Panc1 (cell line): Measurements from ENCODE around the gene TMEM184A. TPM values are rescaled to one million over a fixed set of nuclear protein-coding genes. Genes with fewer than 3 reads are reported as not detected.
A peak's percentile ranks its signal among the peaks of the same experiment; 100 is the strongest.

Experiments
- ATAC-seq: fragments of 200-7000 bp; cut with Tn5 transposase; 2 replicates; pipeline ENCODE4 v1.9.1; 2020; ENCODE audit warnings: mild to moderate bottlenecking, moderate library complexity
- BruUV-seq: library from RNA; stranded (reverse); fragments of 400-500 nt; replicated peaks from 2 replicates; lab custom pipeline; 2021; lab: Mats Ljungman, UMichigan
- CTCF ChIA-PET: fragments of 300-600 bp; sonication (Branson Sonifier 250); formaldehyde crosslinking; loops from one replicate; lab custom pipeline; 2022; ENCODE audit warnings: antibody characterized with exemption; lab: Charles Lee
- POLR2A ChIA-PET: fragments of 300-600 bp; sonication (Branson Sonifier 250); formaldehyde crosslinking; loops from one replicate; lab custom pipeline; 2022; ENCODE audit warnings: antibody characterized with exemption; lab: Charles Lee
- DNase-seq: peaks from one replicate; pipeline ENCODE4 v3.0.0-alpha.2; 2010; ENCODE audit warnings: low read depth, low spot score
- H3K27ac ChIP-seq: 2 replicates; pipeline ENCODE4 v1.5.1; 2011; ENCODE audit warnings: mild to moderate bottlenecking, low read length, inconsistent platforms
- H3K27me3 ChIP-seq: fragments of 200-500 bp; sonication (Bioruptor generic); 2 replicates; pipeline ENCODE4 v1.6.0; 2014; ENCODE audit warnings: low read length, inconsistent platforms; ENCODE audit not compliant: control insufficient read depth, insufficient read depth
- H3K36me3 ChIP-seq: fragments of 200-500 bp; sonication (Bioruptor generic); 2 replicates; pipeline ENCODE4 v1.5.1; 2014; ENCODE audit warnings: inconsistent platforms, mild to moderate bottlenecking, low read length, moderate library complexity; ENCODE audit not compliant: control insufficient read depth, insufficient read depth
- H3K4me1 ChIP-seq: 2 replicates; pipeline ENCODE4 v1.5.1; 2011; ENCODE audit warnings: inconsistent platforms, mild to moderate bottlenecking, low read length, moderate library complexity; ENCODE audit not compliant: control insufficient read depth, insufficient read depth
- H3K4me3 ChIP-seq, 2 experiments: 2 replicates each; pipeline ENCODE4 v1.5.1; 2011 to 2012; ENCODE audit warnings: low read depth in 2 of 2, low read length in 2 of 2, mild to moderate bottlenecking in 2 of 2, inconsistent platforms in 1 of 2, moderate library complexity in 1 of 2
- H3K9me3 ChIP-seq: fragments of 200-500 bp; sonication (Bioruptor generic); 2 replicates; pipeline ENCODE4 v1.5.1; 2014; ENCODE audit warnings: low read depth, mild to moderate bottlenecking, inconsistent platforms, low read length, moderate library complexity; ENCODE audit not compliant: control insufficient read depth, insufficient read depth
- CTCF ChIP-seq: fragments of 450-650 bp; IDR thresholded peaks from 2 replicates; pipeline ENCODE4 v1.5.1; 2017; ENCODE audit warnings: mild to moderate bottlenecking
- POLR2AphosphoS5 ChIP-seq: IDR thresholded peaks from 2 replicates; pipeline ENCODE4 v1.6.1; 2012; ENCODE audit warnings: mild to moderate bottlenecking, low read depth, low read length, moderate library complexity
- REST ChIP-seq, 2 experiments: IDR thresholded peaks; 2 replicates each; pipeline ENCODE4 v1.6.1; 2011 to 2012; ENCODE audit warnings: low read depth in 2 of 2, control low read depth in 1 of 2, low read length in 1 of 2, mild to moderate bottlenecking in 1 of 2, moderate library complexity in 1 of 2; ENCODE audit not compliant: insufficient read depth in 1 of 2
- SIN3A ChIP-seq: IDR thresholded peaks from 2 replicates; pipeline ENCODE4 v1.6.1; 2012; ENCODE audit warnings: low read depth, mild to moderate bottlenecking, low read length, moderate library complexity, borderline replicate concordance; ENCODE audit not compliant: insufficient read depth
- TCF7L2 ChIP-seq: IDR thresholded peaks from 2 replicates; pipeline ENCODE4 v1.6.1; 2011; ENCODE audit warnings: mild to moderate bottlenecking, low read depth, low read length, inconsistent platforms
- in situ Hi-C: cut with HindIII; loops from 2 replicates; pipeline ENCODE4 v1.10.0; 2016; ENCODE audit warnings: low sequenced_read_pairs, low pct_unique_long_range_greater_than_20kb
- intact Hi-C: fragments of 100-400 bp; cut with micrococcal nuclease; formaldehyde crosslinking; loops from one replicate; pipeline ENCODE4 v1.10.0; 2022; ENCODE audit not compliant: unreplicated experiment
- total RNA-seq: library from RNA; stranded (reverse); gene quantifications from one replicate; pipeline ENCODE4 v1.2.1, GENCODE V29; 2021; ENCODE audit not compliant: unreplicated experiment

TMEM184A gene
- total RNA-seq, 1 experiment from 2014 or later, result 9.2 TPM

- H3K4me1 ChIP-seq, result peaks cover 57% of the 10 kb centered on the region
- no peaks in the 10 kb centered on the region for H3K9me3 ChIP-seq
- DNase-seq (no peak), ATAC-seq (no peak)
- H3K4me3 ChIP-seq, result no peak overlapping the region
- ChIA-PET CTCF (no interaction called here), POLR2A (interaction anchor here (0.6 to 0.7 kb wide), 2 partner anchors 24 to 399 kb away, joined by 3 to 13 read pairs; no protein-coding TSS in a partner anchor)
- BruUV-seq, result no TSS peak
- intact Hi-C loops (no loop called here), in situ Hi-C loops (no loop called here)
- no peaks in the 10 kb centered on the region for H3K27me3 ChIP-seq
- peak overlapping the region; percentile 75; the same call in 1 of the 2 replicates for H3K27ac ChIP-seq
- no peaks in the 10 kb centered on the region for H3K36me3 ChIP-seq
- TF ChIP-seq CTCF, result no peak
- TF ChIP-seq REST (IDR thresholded peaks at IDR 0.05; ENCODE audit: insufficient read depth in 1 of 2, low read depth in 2 of 2, low read length in 1 of 2), result no peak
Measured at GRCh38 chr7:1510780-1511154, 45.2 kb downstream of the TMEM184A start.

GRCh38 chr7:1509226-1509625 lies 46.8 kb downstream of the TMEM184A start:
- POLR2A ChIA-PET, result no interaction called here
- CTCF ChIA-PET, result interaction anchor here (0.6 to 1.2 kb wide), 2 partner anchors 24 to 114 kb away, joined by 3 to 6 read pairs; no protein-coding TSS in a partner anchor
- no peak overlapping the region for H3K27ac ChIP-seq
- intact Hi-C loops, result no loop called here
- ATAC-seq (no peak), DNase-seq (no peak)
- BruUV-seq, result no TSS peak
- TF ChIP-seq TCF7L2, result no peak
- TF ChIP-seq REST (IDR thresholded peaks at IDR 0.05; ENCODE audit: insufficient read depth in 1 of 2, low read depth in 2 of 2, low read length in 1 of 2), result no peak
- TF ChIP-seq SIN3A, result no peak
- TF ChIP-seq POLR2AphosphoS5, result no peak
- TF ChIP-seq CTCF, result no peak
- in situ Hi-C loops, result no loop called here
- peaks cover 54% of the 10 kb centered on the region for H3K4me1 ChIP-seq
- no peaks in the 10 kb centered on the region for H3K27me3 ChIP-seq
- no peaks in the 10 kb centered on the region for H3K9me3 ChIP-seq
- no peaks in the 10 kb centered on the region for H3K36me3 ChIP-seq
- no peak overlapping the region for H3K4me3 ChIP-seq
